GM21360 (cell line): ENCODE data around the gene GPR32.
A peak's percentile ranks its signal among the peaks of the same experiment; 100 is the strongest.
"Not testable (repeated sequence)": the region's sequence is repeated elsewhere in the genome, so short reads cannot be mapped to it uniquely, and the experiment has no call there.

ENCODE experiments used
- ATAC-seq: cut with Tn5 transposase; IDR thresholded peaks from one replicate; pipeline ENCODE4 v1.9.1; 2021; ENCODE audit warnings: mild to moderate bottlenecking, moderate library complexity; ENCODE audit not compliant: unreplicated experiment

GPR32 gene

GRCh38 chr19:50797781-50798658 is 27.8 kb downstream of the GPR32 start:
- ATAC-seq, result no peak

- no peak for ATAC-seq
These were observed 28.6 kb downstream of the GPR32 start for GRCh38 chr19:50798659-50799546.

DNA sequence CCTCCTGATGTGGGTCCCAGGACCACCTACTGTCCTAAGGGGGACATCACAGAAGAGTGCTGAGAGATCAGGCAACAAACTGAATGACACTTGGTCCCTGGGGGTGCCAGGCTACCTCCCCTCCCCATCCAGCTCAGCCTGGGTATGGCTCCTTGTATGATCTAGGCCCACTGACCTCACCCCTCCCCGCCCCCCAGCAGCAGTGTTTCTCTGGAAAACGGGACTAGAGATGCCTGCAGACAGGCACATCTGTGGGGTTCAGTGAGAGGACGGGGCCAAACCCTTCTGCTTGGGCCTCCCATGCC is 29.2 kb downstream of the GPR32 start:
- ATAC-seq, result no peak

DNA sequence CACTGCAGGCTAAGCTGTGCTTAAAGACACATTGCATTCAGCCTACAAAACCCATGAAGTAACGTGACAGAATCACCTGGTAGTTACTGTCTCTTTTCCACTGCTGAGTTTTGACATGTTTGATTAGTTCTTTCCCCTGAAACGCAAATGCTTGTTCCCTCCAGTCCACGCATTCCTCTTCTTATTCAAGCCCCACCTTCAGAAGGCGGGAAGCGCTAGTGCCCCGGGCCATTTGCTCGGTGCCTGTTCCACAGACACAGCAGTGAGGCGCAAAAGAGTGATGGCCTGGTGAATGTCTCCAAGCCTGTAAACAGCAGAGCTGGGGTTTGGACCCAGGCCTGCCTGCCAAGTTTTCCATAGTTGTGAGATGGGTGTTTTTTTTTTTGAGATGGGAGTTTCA is 30.8 kb downstream of the GPR32 start:
- no peak for ATAC-seq

GRCh38 chr19:50803633-50804419 is 33.6 kb downstream of the GPR32 start:
- no peak for ATAC-seq

GRCh38 chr19:50804420-50805272 is 34.4 kb downstream of the GPR32 start:
- ATAC-seq, result peak; percentile 87

GRCh38 chr19:50808856-50809255 is 38.6 kb downstream of the GPR32 start:
- ATAC-seq, result no peak

GRCh38 chr19:50811622-50812238 is 41.5 kb downstream of the GPR32 start:
- not testable (repeated sequence) for ATAC-seq

GRCh38 chr19:50812474-50812873 is 42.2 kb downstream of the GPR32 start:
- ATAC-seq, result no peak

DNA sequence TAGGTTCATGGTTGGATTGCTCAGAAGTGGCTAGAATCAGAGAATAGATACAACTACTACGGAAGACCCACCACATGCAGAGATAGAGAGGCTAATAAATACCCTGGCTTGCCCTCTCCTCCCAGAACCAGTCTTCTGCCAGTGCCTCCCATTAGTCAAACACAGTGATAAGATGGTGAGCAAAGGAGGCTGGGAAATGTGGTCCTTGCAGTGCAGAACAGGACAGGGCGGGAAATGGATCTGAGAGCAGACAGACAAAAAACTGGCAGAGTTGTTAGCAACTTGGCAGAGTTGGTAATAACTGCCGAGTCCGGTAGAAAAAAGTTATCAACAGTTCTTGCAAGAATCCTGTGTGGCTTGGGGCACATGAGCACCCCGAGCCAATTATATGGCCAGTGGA is 44.6 kb downstream of the GPR32 start:
- no peak for ATAC-seq

DNA sequence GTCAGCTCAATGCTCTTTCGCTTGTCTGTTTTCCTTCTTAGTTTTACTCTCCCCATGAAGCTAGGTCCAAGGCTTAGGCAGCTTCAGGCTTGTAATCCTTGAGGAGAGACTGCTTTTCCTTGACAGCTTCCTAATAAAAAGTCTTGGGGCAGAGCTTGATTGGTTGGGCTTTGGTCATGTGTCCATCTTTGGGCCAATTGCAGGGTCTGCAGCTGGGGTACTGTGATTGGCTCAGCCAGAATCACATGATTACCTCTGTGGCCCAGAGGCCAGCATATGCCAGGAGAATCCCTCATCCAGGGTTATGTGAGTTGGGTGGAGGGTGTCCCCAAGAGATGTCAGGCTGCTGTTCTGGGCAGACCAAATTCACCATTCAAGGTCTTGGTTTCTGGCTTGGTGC is 45.2 kb downstream of the GPR32 start:
- no peak for ATAC-seq

DNA sequence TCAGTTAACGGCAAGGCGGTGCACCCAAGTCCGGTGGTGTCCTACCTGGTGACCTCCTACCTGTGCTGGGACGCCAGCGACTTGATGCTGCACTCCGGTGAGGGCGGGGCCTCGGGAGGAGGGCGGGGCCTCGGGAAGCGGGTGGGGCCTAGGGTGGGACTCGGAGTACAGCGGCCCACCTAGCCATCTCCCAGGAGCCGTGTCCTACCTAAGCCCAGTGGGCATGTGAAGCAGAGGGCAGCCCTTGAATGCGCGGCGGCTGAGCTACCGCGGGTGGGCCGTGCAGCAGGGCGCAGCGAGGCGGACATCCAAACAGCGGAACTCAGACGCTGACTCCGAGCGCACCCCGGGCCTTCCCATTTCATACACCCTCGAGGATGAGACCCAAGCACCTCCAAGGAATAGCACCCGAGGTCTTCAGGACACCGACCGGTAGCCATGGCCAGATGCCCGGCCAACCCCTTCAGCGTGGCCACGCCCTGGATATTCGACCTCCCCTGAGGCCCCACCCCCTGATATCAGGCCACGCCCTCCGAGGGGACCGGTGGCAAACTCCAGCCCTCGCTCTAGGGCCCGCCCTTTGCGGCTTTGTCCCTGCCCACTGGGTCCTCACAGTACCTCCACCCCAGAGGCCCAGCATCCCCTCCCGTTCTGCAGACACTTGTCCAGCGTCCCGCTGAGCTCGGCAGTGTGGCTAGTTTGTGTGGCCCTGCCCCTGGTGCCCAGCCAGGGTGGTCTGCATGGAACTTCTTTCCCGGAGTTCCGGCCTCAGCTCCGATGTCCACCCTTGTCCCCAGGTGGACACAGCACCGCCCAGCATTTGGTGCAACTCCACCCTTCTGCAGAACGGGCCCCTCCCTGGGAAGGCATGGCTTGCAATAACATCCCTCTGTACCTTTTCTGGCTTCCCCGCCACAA is 47.9 kb downstream of the GPR32 start:
- peak; percentile 38 for ATAC-seq

GRCh38 chr19:50818859-50819472 is 48.7 kb downstream of the GPR32 start:
- ATAC-seq, result no peak

- ATAC-seq, result no peak
These were observed 49.4 kb downstream of the GPR32 start for GRCh38 chr19:50819636-50820035.

DNA sequence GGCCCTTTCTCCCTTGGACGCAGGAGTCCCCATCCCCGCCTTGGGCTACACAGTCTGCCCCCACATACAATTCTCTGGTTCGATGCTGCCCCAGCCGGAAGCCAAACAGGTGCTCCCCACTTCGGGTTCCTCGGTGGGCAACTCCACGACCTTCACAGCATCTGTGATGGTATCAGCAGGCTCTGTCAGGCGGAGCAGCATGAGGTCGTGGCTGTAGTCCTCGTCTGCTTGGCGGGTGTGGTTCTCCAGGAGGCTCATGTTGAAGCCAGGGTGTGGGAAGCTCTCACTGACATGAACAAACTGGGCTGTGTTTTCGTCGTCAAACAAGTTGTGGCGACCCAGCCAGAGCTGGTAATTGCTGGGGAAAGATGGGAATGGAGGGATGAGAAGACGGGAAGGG is 49.8 kb downstream of the GPR32 start:
- ATAC-seq, result no peak

DNA sequence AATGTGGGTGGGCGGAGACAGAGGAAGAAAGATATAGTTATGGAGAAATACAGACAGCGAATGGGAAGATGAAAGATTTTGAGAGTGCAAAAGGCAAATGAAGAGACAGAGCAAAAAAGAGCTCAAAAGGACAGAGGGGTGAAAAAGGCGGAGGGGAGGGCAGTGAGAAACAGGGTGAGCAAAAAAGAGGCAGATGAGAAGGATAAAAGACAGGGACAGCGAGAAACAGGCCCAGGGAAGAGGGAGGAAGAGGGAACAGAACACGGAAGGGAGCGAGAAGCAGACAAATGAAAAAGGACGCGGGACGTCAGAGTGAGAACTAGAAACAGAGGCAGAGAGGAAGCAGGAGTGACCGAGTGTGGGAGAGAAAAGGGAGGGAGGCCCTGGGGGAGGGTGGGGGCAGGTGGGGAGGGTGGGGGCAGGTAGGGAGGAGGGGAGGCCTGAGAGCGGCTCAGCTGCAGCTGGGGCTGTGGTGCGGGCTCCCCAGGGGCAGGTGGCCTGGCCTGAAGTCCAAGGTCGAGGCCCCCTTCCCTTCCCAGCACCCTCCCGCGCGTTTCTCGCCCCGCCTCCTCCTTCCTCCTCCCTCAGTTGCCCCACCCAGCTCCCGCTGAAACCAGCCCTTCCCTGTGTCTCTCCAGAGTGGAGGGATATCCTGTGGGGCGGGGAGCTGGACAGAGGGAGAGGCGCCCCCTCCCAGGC is 50.4 kb downstream of the GPR32 start:
- no peak for ATAC-seq

DNA sequence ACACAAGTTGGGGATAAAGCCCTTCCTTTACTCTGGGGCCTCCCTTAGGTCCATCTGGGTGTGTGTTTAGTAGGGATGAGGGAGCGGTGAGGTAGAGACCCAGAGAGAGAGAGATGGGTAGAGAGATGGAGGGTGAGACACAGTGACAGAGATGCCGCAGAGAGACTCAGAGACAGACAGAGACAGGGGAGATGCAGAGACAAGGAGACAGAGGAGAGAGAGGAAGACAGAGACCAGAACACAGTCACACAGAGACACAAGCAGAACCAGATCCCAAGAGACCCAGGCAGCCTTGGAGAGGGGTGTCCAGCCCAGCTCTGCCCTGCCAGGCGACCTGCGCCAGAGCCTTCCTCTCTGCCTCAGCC is 51.0 kb downstream of the GPR32 start:
- ATAC-seq, result no peak
